Limb (tissue), 2 donors: ENCODE measurements around the gene CBLC.

Experiments
- DNase-seq, 2 donors: peaks; one replicate each; pipeline ENCODE4 v3.0.0-alpha.2; 2016; ENCODE audit errors: extremely low spot score in 2 of 2

The CBLC gene

DNA sequence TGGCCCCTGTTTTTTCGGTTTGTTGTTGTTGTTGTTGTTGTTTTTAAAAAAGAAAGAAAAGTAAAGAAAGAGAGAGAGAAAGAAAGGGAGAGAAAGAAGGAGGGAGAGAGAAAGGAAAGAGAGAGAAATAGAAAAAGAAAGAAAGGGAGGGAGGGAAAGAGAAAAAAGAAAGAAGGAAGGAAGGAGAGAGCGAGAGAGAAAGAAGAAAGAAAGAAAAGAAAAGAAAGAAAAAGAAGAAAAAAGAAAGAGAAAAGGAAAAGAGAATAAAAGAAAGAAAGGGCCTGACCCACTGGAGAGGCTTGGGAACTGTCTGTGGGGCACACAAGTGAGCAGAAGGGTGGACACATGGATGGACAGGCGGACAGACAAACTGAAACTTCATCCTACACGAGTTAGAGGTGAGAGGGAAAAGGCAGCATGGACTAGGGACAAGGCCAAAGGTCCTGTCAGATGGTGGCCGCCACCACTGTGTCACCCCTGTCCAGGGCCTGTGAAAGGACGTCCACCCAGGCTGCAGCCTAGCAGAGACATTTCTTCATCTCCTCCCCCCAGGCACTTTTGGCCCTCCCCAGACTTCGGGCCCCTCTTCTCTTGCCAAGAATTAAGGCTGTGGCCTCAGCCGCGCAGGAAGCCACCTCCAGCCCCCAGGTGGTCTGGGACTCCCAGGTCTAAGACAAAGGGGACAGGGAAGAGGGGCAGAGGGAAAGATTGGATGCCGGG lies 22.1 kb downstream of the CBLC start:
- no peak for DNase-seq

- DNase-seq = peak; percentile 66 to 90
Measured at GRCh38 chr19:44800461-44800860, 22.8 kb downstream of the CBLC start.

DNA sequence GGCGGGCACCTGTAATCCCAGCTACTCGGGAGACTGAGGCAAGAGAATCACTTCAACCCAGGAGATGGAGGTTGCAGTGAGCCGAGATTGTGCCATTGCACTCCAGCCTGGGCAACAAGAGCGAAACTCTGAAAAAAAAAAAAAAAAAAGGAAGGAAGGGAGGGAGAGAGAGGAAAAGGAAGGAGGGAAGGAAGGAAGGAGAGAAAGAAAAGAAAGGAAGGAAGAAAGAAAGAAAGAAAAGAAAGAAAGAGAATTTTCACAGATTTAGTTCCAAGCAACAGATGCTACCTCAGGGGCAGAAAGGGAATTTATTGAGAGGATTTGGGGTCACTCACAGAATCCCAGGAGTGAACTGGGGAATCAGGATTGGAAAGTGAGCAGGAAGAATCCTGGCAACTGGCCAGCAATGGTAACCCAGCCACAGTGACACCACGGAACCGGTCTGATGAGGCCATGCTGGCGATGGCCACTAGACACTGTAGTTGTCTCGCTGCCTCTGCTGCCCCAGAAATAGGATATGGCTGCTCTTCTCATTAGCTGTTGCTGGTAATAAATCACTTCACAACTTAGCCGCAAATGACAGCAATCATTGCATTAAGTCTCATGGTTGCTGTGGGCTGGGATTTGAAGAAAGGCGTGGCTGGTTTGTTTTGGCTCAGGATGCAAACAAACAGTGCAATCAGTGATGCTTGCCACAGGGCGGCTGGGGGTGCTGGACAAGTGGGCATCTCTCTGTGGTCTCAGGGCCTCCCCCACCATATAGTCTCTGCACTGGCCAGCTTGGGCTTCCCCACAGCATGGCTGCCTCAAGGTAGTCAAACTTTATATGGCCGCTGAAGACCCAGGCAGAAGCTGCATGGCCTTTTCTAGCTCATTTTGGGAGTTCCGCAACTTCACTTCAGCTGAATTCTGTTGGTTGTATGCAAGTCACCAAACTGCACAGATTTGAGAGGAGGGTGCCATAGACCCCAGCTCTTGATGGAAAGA lies 26.0 kb downstream of the CBLC start:
- DNase-seq = no peak

GRCh38 chr19:44806291-44806690 lies 28.6 kb downstream of the CBLC start:
- DNase-seq = no peak

GRCh38 chr19:44807162-44807561 lies 29.5 kb downstream of the CBLC start:
- no peak for DNase-seq

- DNase-seq = no peak
Measured at GRCh38 chr19:44807652-44808462, 30.2 kb downstream of the CBLC start.

- DNase-seq = peak; percentile 71 to 89
Measured at GRCh38 chr19:44808463-44809371, 31.0 kb downstream of the CBLC start, which contains the start of gene BCAM. BCAM (plus strand) TSS chr19:44809103; CDS start chr19:44809125, 22 bp downstream.

GRCh38 chr19:44809577-44810233 lies 32.0 kb downstream of the CBLC start:
- no peak for DNase-seq

GRCh38 chr19:44810234-44811121 lies 32.8 kb downstream of the CBLC start:
- no peak for DNase-seq

DNA sequence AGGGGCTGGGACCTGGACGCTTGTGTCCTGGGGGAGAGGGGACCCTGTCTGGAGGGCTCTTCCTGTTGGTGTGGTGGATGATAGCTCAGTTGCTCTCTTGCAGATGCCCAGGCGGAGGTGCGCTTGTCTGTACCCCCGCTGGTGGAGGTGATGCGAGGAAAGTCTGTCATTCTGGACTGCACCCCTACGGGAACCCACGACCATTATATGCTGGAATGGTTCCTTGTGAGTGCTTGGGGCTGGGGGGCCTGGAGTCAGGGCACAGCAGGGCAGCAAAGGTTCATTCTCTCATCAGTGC lies 33.4 kb downstream of the CBLC start:
- no peak for DNase-seq

- DNase-seq = no peak
Measured at GRCh38 chr19:44812142-44812718, 34.5 kb downstream of the CBLC start.

DNA sequence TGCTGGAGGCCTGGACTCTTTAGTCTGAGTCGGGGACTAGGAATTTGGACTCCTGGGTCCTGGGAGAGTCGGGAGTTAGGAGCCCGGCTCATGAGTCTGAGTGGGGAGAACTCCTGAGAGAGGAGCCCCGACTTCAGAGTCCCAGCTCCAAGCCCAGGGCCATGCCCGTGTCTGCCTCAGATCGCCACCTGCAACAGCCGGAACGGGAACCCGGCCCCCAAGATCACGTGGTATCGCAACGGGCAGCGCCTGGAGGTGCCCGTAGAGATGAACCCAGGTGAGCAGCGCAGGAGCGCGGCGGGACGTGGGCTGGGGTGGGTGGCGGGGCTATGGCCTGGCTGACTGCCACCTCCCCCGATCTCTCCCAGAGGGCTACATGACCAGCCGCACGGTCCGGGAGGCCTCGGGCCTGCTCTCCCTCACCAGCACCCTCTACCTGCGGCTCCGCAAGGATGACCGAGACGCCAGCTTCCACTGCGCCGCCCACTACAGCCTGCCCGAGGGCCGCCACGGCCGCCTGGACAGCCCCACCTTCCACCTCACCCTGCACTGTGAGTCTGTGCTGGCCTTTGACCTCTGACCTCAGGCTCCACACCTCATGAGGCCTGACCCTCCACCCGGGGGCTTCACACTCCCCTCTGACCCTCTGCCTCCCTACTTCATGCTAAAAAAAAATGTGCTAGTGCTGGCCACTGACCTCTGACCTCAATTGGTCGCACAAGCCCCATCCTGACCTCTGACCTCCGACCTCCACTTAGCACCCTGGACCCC lies 35.6 kb downstream of the CBLC start:
- no peak for DNase-seq

- no peak for DNase-seq
Measured at GRCh38 chr19:44813841-44814470, 36.3 kb downstream of the CBLC start.

DNA sequence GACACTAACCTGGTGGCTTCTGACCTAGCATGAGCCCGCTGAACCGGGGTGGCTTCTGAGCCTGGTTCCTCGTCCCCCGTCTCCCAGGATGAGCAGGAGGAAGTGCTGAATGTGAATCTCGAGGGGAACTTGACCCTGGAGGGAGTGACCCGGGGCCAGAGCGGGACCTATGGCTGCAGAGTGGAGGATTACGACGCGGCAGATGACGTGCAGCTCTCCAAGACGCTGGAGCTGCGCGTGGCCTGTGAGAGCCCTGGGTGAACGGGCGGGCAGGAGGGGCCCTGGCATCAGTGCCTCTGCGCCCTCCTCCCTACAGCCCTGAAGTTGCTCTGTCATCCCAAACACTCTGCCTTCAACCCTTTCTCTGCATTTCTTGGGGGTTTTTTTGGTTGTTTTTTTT lies 36.8 kb downstream of the CBLC start:
- DNase-seq = no peak

- peak in 1 of 2 donors; percentile 40 for DNase-seq
Measured at GRCh38 chr19:44816301-44816700, 38.6 kb downstream of the CBLC start.

- DNase-seq = no peak
Measured at GRCh38 chr19:44817725-44818465, 40.2 kb downstream of the CBLC start.
